ENCODE results near the gene PIERCE2.

PIERCE2 gene

DNA sequence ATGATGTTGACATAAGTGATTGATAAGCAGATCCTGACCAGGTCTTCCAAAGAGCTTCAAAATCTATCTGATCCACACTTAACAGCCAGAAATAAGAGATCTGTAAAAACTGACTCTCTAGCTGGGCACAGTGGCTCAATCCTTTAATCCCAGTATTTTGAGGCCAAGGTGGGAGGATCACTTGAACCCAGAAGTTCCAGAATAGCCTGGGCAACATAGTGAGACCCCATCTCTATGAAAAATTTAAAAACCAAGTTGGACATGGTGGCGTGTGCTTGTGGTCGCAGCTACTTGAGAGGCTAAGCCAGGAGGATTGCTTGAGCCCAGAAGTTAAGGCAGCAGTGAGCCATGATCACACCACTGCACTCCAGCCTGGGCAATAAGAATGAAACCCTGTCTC, 45.7 kb upstream of the PIERCE2 start:
- no peaks in the 10 kb centered on the region for H4K20me1 ChIP-seq (ENCODE audit: insufficient read depth, low read length)
- no peaks in the 10 kb centered on the region for H3K4me1 ChIP-seq (ENCODE audit: low read length)
- no peaks in the 10 kb centered on the region for H3K9me3 ChIP-seq (replicated peaks; ENCODE audit: insufficient read depth, low read length)
- H3K9ac ChIP-seq (ENCODE audit: low read length): no peak overlapping the region
- no peaks in the 10 kb centered on the region for H3K27me3 ChIP-seq (replicated peaks; ENCODE audit: insufficient read depth, low read length)
- no peak overlapping the region for H3K4me2 ChIP-seq (ENCODE audit: low read depth, low read length)
- H3K9me2 ChIP-seq (replicated peaks; ENCODE audit: insufficient read depth, low read length): no peaks in the 10 kb centered on the region
- H3K27ac ChIP-seq (ENCODE audit: low read length): no peak overlapping the region
- H3K79me2 ChIP-seq (ENCODE audit: low read length): no peaks in the 10 kb centered on the region
- H3K4me3 ChIP-seq (ENCODE audit: low read length): no peak overlapping the region
- H3F3A ChIP-seq (ENCODE audit: insufficient read depth, low read length): no peaks in the 10 kb centered on the region
- TF ChIP-seq EZH2 (optimal IDR thresholded peaks at IDR 0.05; ENCODE audit: low read depth, low read length) (no peak), EZH2phosphoT487 (IDR thresholded peaks at IDR 0.05; ENCODE audit: low read length) (no peak)
- TF ChIP-seq, protein P1, sequence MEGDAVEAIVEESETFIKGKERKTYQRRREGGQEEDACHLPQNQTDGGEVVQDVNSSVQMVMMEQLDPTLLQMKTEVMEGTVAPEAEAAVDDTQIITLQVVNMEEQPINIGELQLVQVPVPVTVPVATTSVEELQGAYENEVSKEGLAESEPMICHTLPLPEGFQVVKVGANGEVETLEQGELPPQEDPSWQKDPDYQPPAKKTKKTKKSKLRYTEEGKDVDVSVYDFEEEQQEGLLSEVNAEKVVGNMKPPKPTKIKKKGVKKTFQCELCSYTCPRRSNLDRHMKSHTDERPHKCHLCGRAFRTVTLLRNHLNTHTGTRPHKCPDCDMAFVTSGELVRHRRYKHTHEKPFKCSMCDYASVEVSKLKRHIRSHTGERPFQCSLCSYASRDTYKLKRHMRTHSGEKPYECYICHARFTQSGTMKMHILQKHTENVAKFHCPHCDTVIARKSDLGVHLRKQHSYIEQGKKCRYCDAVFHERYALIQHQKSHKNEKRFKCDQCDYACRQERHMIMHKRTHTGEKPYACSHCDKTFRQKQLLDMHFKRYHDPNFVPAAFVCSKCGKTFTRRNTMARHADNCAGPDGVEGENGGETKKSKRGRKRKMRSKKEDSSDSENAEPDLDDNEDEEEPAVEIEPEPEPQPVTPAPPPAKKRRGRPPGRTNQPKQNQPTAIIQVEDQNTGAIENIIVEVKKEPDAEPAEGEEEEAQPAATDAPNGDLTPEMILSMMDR (IDR thresholded peaks at IDR 0.05; ENCODE audit: low read length): no peak
- no peak overlapping the region for H2AFZ ChIP-seq (ENCODE audit: low read length)
- no peak for DNase-seq
- no peaks in the 10 kb centered on the region for H3K36me3 ChIP-seq (replicated peaks; ENCODE audit: insufficient read depth, low read length)

DNA sequence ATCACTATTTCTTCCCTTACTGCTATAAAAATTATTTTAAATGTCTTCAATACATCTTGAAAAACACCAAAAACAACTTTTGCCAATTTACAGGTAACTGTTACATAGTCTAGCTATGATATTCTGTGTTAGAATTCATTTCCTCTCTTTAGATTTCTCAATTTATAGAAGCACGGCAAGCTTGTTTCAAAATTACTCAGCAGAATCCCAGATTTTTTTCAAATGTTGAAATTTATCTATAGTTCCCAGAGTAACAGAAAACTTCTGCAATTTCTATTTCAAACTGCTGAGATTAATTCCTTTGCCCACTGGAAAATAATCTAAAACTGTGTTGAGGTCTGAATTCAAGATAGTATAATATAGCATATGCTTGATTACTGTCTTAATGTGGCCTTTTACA, 41.3 kb upstream of the PIERCE2 start:
- no peak for DNase-seq
- TF ChIP-seq EZH2 (optimal IDR thresholded peaks at IDR 0.05; ENCODE audit: low read depth, low read length): no peak
- TF ChIP-seq, protein P1 (IDR thresholded peaks at IDR 0.05; ENCODE audit: low read length): no peak
- no peak for TF ChIP-seq EZH2phosphoT487 (IDR thresholded peaks at IDR 0.05; ENCODE audit: low read length)
- no peaks in the 10 kb centered on the region for H3K9me3 ChIP-seq (replicated peaks; ENCODE audit: insufficient read depth, low read length)
- no peak overlapping the region for H3K4me3 ChIP-seq (ENCODE audit: low read length)
- no peaks in the 10 kb centered on the region for H3K9me2 ChIP-seq (replicated peaks; ENCODE audit: insufficient read depth, low read length)
- H3F3A ChIP-seq (ENCODE audit: insufficient read depth, low read length): no peaks in the 10 kb centered on the region
- H4K20me1 ChIP-seq (ENCODE audit: insufficient read depth, low read length): no peaks in the 10 kb centered on the region
- H3K4me2 ChIP-seq (ENCODE audit: low read depth, low read length): no peak overlapping the region
- no peaks in the 10 kb centered on the region for H3K27me3 ChIP-seq (replicated peaks; ENCODE audit: insufficient read depth, low read length)
- H3K36me3 ChIP-seq (replicated peaks; ENCODE audit: insufficient read depth, low read length): no peaks in the 10 kb centered on the region; the same call in 1 of the 2 replicates
- H3K9ac ChIP-seq (ENCODE audit: low read length): no peak overlapping the region
- H2AFZ ChIP-seq (ENCODE audit: low read length): no peak overlapping the region
- H3K4me1 ChIP-seq (ENCODE audit: low read length): peaks cover 6% of the 10 kb centered on the region
- no peaks in the 10 kb centered on the region for H3K79me2 ChIP-seq (ENCODE audit: low read length)
- H3K27ac ChIP-seq (ENCODE audit: low read length): no peak overlapping the region

DNA sequence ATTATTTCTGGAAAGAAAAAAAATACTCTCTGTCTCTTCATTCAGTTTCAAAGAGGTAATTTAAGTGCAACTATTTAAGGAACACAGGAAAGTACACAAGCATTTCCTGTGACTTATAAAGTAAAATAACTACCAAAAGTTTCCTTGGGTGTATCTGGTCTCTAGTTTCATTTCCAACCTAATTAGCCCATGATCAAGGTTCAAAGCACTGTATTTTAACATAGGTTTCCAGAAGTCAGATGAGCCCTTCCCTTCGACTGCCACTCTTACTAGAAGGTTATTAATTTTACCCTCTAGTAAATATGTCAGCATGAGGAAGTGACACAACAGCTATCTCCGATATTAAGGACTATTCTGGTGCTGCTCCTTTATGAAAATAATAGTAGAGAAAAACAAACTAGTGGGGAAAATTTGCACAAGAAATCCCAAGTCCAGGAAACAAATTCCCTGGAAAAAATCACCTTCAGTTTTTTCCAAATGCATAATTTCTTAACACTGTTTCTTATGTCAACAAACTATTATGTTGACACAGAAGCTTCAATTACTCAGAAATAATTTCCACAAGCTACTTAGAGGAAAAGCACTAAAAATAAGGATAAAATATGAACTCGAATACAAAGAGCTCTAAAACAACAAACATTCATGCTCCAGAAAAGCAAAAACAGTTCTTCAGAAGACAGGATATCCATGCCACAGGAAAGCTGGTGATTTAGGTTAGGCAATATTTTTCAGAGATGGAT, 35.4 kb upstream of the PIERCE2 start:
- H3K4me2 ChIP-seq (ENCODE audit: low read depth, low read length): peak overlapping the region; percentile 53
- H3K4me1 ChIP-seq (ENCODE audit: low read length): peaks cover 22% of the 10 kb centered on the region
- peak; percentile 73 for DNase-seq
- no peaks in the 10 kb centered on the region for H3K79me2 ChIP-seq (ENCODE audit: low read length)
- peak overlapping the region; percentile 5; the same call in 1 of the 2 replicates for H3K9ac ChIP-seq (ENCODE audit: low read length)
- H2AFZ ChIP-seq (ENCODE audit: low read length): no peak overlapping the region
- H3K9me3 ChIP-seq (replicated peaks; ENCODE audit: insufficient read depth, low read length): no peaks in the 10 kb centered on the region
- no peaks in the 10 kb centered on the region for H4K20me1 ChIP-seq (ENCODE audit: insufficient read depth, low read length)
- no peaks in the 10 kb centered on the region for H3K9me2 ChIP-seq (replicated peaks; ENCODE audit: insufficient read depth, low read length)
- peak overlapping the region; percentile 61 for H3K27ac ChIP-seq (ENCODE audit: low read length)
- no peak for TF ChIP-seq EZH2phosphoT487 (IDR thresholded peaks at IDR 0.05; ENCODE audit: low read length)
- H3K36me3 ChIP-seq (replicated peaks; ENCODE audit: insufficient read depth, low read length): no peaks in the 10 kb centered on the region; the same call in 1 of the 2 replicates
- peaks cover 13% of the 10 kb centered on the region for H3F3A ChIP-seq (ENCODE audit: insufficient read depth, low read length)
- H3K4me3 ChIP-seq (ENCODE audit: low read length): peak overlapping the region; percentile 28; the same call in 1 of the 2 replicates
- H3K27me3 ChIP-seq (replicated peaks; ENCODE audit: insufficient read depth, low read length): no peaks in the 10 kb centered on the region

DNA sequence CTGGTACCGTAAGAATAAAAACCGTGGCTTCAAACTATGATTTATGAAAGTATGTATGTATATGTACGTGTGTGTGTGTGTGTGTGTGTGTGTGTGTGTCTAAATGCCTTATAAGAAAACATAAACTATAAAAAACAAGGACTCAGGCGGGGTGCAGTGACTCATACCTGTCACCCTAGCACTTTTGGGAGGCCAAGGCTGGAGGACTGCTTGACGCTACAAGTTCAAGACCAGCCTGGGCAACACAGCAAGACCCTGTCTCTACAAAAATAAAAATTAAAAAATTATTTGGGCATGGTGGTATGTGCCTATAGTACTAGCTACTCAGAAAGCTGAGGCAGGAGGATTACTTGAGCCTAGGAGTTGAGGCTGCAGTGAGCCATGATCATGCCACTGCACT, 29.2 kb upstream of the PIERCE2 start:
- Histone ChIP-seq H3K27me3 (replicated peaks; ENCODE audit: insufficient read depth, low read length) (no peaks in the 10 kb centered on the region), H3K9me3 (replicated peaks; ENCODE audit: insufficient read depth, low read length) (no peaks in the 10 kb centered on the region), H3K9ac (ENCODE audit: low read length) (no peak overlapping the region), H3K36me3 (replicated peaks; ENCODE audit: insufficient read depth, low read length) (no peaks in the 10 kb centered on the region; the same call in 1 of the 2 replicates), H3K79me2 (ENCODE audit: low read length) (peaks cover 5% of the 10 kb centered on the region; the same call in 1 of the 2 replicates), H3K27ac (ENCODE audit: low read length) (no peak overlapping the region), H3K9me2 (replicated peaks; ENCODE audit: insufficient read depth, low read length) (no peaks in the 10 kb centered on the region), H3F3A (ENCODE audit: insufficient read depth, low read length) (no peaks in the 10 kb centered on the region), H2AFZ (ENCODE audit: low read length) (no peak overlapping the region), H3K4me1 (ENCODE audit: low read length) (no peaks in the 10 kb centered on the region), H4K20me1 (ENCODE audit: insufficient read depth, low read length) (no peaks in the 10 kb centered on the region), H3K4me3 (ENCODE audit: low read length) (no peak overlapping the region), H3K4me2 (ENCODE audit: low read depth, low read length) (no peak overlapping the region)
- no peak for DNase-seq
- TF ChIP-seq, protein P1 (IDR thresholded peaks at IDR 0.05; ENCODE audit: low read length): no peak
- TF ChIP-seq EZH2 (optimal IDR thresholded peaks at IDR 0.05; ENCODE audit: low read depth, low read length) (no peak), EZH2phosphoT487 (IDR thresholded peaks at IDR 0.05; ENCODE audit: low read length) (no peak)
